Fibroblast of lung (primary cell): ENCODE measurements around the gene SLC28A1. TPM values are rescaled to one million over a fixed set of nuclear protein-coding genes. Genes with fewer than 3 reads are reported as not detected.
A peak's percentile ranks its signal among the peaks of the same experiment; 100 is the strongest.

Experiments used
- DNase-seq, 2 donors: peaks; one replicate each; pipeline versions ENCODE4 v3.0.0 to v3.0.0-alpha.2; 2010; ENCODE audit warnings: low read depth in 2 of 2
- H2AFZ ChIP-seq: 2 replicates; pipeline ENCODE4 v1.5.1; 2012; ENCODE audit warnings: low read length, control low read depth, inconsistent platforms
- H3K27ac ChIP-seq: 2 replicates; pipeline ENCODE4 v1.5.1; 2011; ENCODE audit warnings: low read length, control low read depth; ENCODE audit not compliant: insufficient read depth
- H3K27me3 ChIP-seq: 2 replicates; pipeline ENCODE4 v1.5.1; 2011; ENCODE audit warnings: mild to moderate bottlenecking, low read length; ENCODE audit not compliant: control insufficient read depth, insufficient read depth
- H3K36me3 ChIP-seq: 2 replicates; pipeline ENCODE4 v1.5.1; 2011; ENCODE audit warnings: low read length; ENCODE audit not compliant: control insufficient read depth, insufficient read depth
- H3K4me1 ChIP-seq: 2 replicates; pipeline ENCODE4 v1.5.1; 2011; ENCODE audit warnings: low read length; ENCODE audit not compliant: control insufficient read depth, insufficient read depth; ENCODE audit errors: extremely low read depth
- H3K4me2 ChIP-seq: 2 replicates; pipeline ENCODE4 v1.5.1; 2011; ENCODE audit warnings: low read length, control low read depth; ENCODE audit not compliant: insufficient read depth; ENCODE audit errors: extremely low read depth
- H3K4me3 ChIP-seq, 4 experiments: fragments of 200-600 bp in 1 of 4; sonication (generic) in 1 of 4; replicated peaks in 1 of 4; 2 replicates each; pipeline ENCODE4 v1.5.1; 2011 to 2016; ENCODE audit warnings: low read length in 4 of 4, low read depth in 3 of 4, mild to moderate bottlenecking in 3 of 4, control low read depth in 2 of 4, inconsistent platforms in 1 of 4, mixed read lengths in 1 of 4; ENCODE audit not compliant: insufficient read depth in 1 of 4; ENCODE audit errors: control extremely low read depth in 1 of 4
- H3K79me2 ChIP-seq: 2 replicates; pipeline ENCODE4 v1.5.1; 2012; ENCODE audit warnings: mild to moderate bottlenecking, low read length, inconsistent platforms; ENCODE audit not compliant: control insufficient read depth, insufficient read depth
- H3K9ac ChIP-seq: 2 replicates; pipeline ENCODE4 v1.5.1; 2011; ENCODE audit warnings: mild to moderate bottlenecking, low read length, control low read depth; ENCODE audit not compliant: insufficient read depth
- H3K9me3 ChIP-seq: 2 replicates; pipeline ENCODE4 v1.5.1; 2012; ENCODE audit warnings: low read depth, low read length; ENCODE audit not compliant: control insufficient read depth, insufficient read depth
- H4K20me1 ChIP-seq: 2 replicates; pipeline ENCODE4 v1.5.1; 2011; ENCODE audit warnings: low read length; ENCODE audit not compliant: control insufficient read depth, insufficient read depth; ENCODE audit errors: extremely low read depth
- EZH2 ChIP-seq: IDR thresholded peaks from 2 replicates; pipeline ENCODE4 v1.5.1; 2012; ENCODE audit warnings: low read length, control low read depth, mild to moderate bottlenecking; ENCODE audit errors: missing control alignments
- polyA plus RNA-seq, 2 donors: library from polyadenylated mRNA; depleted of rRNA in 1 of 2; stranded (reverse) in 1 of 2; unstranded in 1 of 2; fragments of >200 nt; gene quantifications; 2 replicates each; pipeline ENCODE4 v1.2.1, GENCODE V29; 2011 to 2012; ENCODE audit warnings: missing spikeins in 1 of 2
- total RNA-seq: library from RNA; depleted of rRNA; stranded (reverse); fragments of >200 nt; gene quantifications from 2 replicates; pipeline ENCODE4 v1.2.1, GENCODE V29; 2014
- TF ChIP-seq, protein P1 (sequence below), 2 donors: IDR thresholded peaks in 1 of 2; conservative IDR thresholded peaks in 1 of 2; 1 replicate in 1 of 2; 2 replicates in 1 of 2; pipeline ENCODE4 v1.5.1; 2011 to 2012; ENCODE audit warnings: low read length in 2 of 2, control low read depth in 1 of 2, inconsistent platforms in 1 of 2, low read depth in 1 of 2, mild to moderate bottlenecking in 1 of 2

SLC28A1 gene
- total and polyA plus RNA-seq, 2 donors (not counting 1 experiment from before 2014, with no cell fraction given): not detected

DNA sequence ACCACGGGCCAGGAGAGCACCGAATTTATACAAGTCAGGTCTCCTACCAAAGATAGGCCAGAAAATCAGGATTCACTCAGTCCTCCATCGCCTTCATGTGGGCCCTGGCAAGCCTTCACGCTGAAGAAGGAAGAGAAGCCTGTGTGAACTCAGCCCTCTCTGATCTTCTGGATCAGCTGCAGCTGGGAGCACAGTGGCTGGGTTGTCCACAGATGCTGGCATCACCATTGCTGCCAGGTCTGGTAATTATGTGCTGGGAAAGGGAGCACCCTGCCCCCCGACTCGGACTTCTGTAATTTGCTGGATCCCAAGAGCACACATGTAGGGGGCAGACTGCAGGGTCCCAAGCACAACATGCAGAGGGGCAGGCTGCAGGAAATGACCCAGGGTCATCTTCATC, 84.8 kb downstream of the SLC28A1 start:
- Histone ChIP-seq H3K4me3 (no peak overlapping the region), H3K9ac (no peak overlapping the region), H3K4me2 (no peak overlapping the region), H4K20me1 (no peaks in the 10 kb centered on the region), H3K79me2 (no peaks in the 10 kb centered on the region), H3K27ac (no peak overlapping the region), H2AFZ (no peak overlapping the region), H3K9me3 (no peaks in the 10 kb centered on the region), H3K4me1 (no peaks in the 10 kb centered on the region), H3K27me3 (peaks cover 8% of the 10 kb centered on the region), H3K36me3 (no peaks in the 10 kb centered on the region)
- no peak for TF ChIP-seq EZH2
- TF ChIP-seq, protein P1, sequence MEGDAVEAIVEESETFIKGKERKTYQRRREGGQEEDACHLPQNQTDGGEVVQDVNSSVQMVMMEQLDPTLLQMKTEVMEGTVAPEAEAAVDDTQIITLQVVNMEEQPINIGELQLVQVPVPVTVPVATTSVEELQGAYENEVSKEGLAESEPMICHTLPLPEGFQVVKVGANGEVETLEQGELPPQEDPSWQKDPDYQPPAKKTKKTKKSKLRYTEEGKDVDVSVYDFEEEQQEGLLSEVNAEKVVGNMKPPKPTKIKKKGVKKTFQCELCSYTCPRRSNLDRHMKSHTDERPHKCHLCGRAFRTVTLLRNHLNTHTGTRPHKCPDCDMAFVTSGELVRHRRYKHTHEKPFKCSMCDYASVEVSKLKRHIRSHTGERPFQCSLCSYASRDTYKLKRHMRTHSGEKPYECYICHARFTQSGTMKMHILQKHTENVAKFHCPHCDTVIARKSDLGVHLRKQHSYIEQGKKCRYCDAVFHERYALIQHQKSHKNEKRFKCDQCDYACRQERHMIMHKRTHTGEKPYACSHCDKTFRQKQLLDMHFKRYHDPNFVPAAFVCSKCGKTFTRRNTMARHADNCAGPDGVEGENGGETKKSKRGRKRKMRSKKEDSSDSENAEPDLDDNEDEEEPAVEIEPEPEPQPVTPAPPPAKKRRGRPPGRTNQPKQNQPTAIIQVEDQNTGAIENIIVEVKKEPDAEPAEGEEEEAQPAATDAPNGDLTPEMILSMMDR (conservative IDR thresholded peaks at IDR 0.05 in 1 of 2, IDR thresholded peaks at IDR 0.05 in 1 of 2; ENCODE audit: low read depth in 1 of 2, low read length in 2 of 2): no peak
- no peak for DNase-seq

GRCh38 chr15:84970843-84971242, 86.4 kb downstream of the SLC28A1 start:
- H3K27me3 ChIP-seq: peaks cover 8% of the 10 kb centered on the region
- H3K36me3 ChIP-seq: no peaks in the 10 kb centered on the region
- no peaks in the 10 kb centered on the region for H3K4me1 ChIP-seq
- no peaks in the 10 kb centered on the region for H4K20me1 ChIP-seq
- no peak overlapping the region for H3K27ac ChIP-seq
- no peaks in the 10 kb centered on the region for H3K79me2 ChIP-seq
- TF ChIP-seq, protein P1 (conservative IDR thresholded peaks at IDR 0.05 in 1 of 2, IDR thresholded peaks at IDR 0.05 in 1 of 2; ENCODE audit: low read depth in 1 of 2, low read length in 2 of 2): no peak
- no peak for TF ChIP-seq EZH2
- no peaks in the 10 kb centered on the region for H3K9me3 ChIP-seq
- H3K4me2 ChIP-seq: no peak overlapping the region
- no peak overlapping the region for H3K4me3 ChIP-seq
- H3K9ac ChIP-seq: no peak overlapping the region
- no peak for DNase-seq
- H2AFZ ChIP-seq: no peak overlapping the region

DNA sequence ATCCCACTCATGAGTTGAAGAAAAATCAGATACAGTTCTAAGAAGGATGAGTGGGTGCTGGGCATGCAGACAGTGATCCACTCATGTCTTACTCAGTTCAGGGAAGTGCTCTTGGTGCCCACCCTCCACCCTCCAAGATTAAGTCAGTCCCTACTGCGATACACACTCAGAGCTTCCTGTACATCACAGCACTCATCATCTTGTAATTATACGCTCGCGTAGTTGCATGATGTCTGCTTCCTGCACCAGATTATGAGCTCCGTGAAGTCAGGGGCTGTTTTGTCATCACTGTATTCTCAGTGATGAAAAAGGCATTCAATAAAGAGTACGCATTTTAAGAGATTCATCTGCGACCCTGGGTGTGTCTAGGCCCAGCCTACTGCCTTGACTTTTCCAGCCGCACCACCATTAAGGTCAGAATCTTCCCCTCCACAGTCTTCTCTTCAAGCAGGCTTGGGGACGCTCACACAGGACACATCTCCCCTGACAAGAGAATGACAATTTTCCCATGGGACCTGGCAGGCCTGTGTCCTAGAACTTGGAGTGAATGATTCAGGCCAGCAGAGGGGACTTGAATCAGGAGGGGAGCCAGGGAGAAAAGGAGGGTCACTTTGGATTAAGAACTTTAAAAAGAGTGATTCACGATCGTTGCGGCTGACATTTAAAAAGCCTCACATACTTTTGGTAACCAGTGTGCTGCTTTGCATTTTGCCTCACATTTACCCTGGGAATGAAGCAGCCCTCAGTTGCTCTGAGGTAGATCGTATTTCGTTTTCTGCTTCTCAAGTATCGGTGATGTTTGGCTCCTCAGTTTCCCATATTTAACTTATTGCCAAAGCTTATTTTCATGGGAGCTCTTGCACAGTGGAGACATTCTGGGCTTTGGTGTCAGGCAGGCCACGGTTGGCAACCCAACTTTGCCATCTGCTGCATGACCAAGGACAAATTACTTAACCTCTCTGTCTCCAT, 89.3 kb downstream of the SLC28A1 start:
- no peak overlapping the region for H3K4me3 ChIP-seq
- H3K79me2 ChIP-seq: no peaks in the 10 kb centered on the region
- H2AFZ ChIP-seq: no peak overlapping the region
- peak in 1 of 2 donors; percentile 86 for DNase-seq
- no peak overlapping the region for H3K4me2 ChIP-seq
- no peak overlapping the region for H3K27ac ChIP-seq
- TF ChIP-seq, protein P1 (conservative IDR thresholded peaks at IDR 0.05 in 1 of 2, IDR thresholded peaks at IDR 0.05 in 1 of 2; ENCODE audit: low read depth in 1 of 2, low read length in 2 of 2): no peak
- no peak for TF ChIP-seq EZH2
- no peak overlapping the region for H3K9ac ChIP-seq
- H3K27me3 ChIP-seq: peaks cover 8% of the 10 kb centered on the region
- no peaks in the 10 kb centered on the region for H4K20me1 ChIP-seq
- H3K9me3 ChIP-seq: no peaks in the 10 kb centered on the region
- no peaks in the 10 kb centered on the region for H3K36me3 ChIP-seq
- no peaks in the 10 kb centered on the region for H3K4me1 ChIP-seq
